HepG2 (cell line): ENCODE measurements around the gene DNMT1. TPM values are rescaled to one million over a fixed set of nuclear protein-coding genes. Genes with fewer than 3 reads are reported as not detected.

Source experiments
- ATAC-seq: fragments of 200-7000 bp; cut with Tn5 transposase; 3 replicates; pipeline ENCODE4 v1.9.1; 2020; ENCODE audit warnings: mild to moderate bottlenecking, moderate library complexity
- BruUV-seq: library from RNA; stranded (reverse); fragments of 400-500 nt; replicated peaks from 2 replicates; lab custom pipeline; 2021; lab: Mats Ljungman, UMichigan
- CTCF ChIA-PET: fragments of 300-600 bp; formaldehyde crosslinking; extraction: SDS; loops from one replicate; lab custom pipeline; 2021; ENCODE audit warnings: low total read pairs, inconsistent platforms, low intra/inter-chr PET ratio; lab: Yijun Ruan, JAX
- POLR2A ChIA-PET: fragments of 350-600 bp; sonication (Branson Sonifier 250); formaldehyde crosslinking; loops from one replicate; lab custom pipeline; 2020; ENCODE audit warnings: antibody characterized with exemption, inconsistent platforms; lab: Yijun Ruan, JAX
- DNase-seq: peaks from one replicate; pipeline ENCODE4 v3.0.0-alpha.2; 2015; ENCODE audit warnings: low spot score
- FAIRE-seq: peaks from 3 replicates; lab custom pipeline; 2011; peaks lifted over from hg19 to GRCh38; lab: Jason Lieb, UNC
- H2AFZ ChIP-seq: one replicate; pipeline ENCODE4 v1.6.1; 2011; ENCODE audit warnings: low read length, inconsistent platforms
- H3K27ac ChIP-seq: fragments of 300-600 bp; 3 replicates; pipeline ENCODE4 v1.8.0; 2011; ENCODE audit warnings: mixed run types, mild to moderate bottlenecking, mixed read lengths, low read length, inconsistent platforms; ENCODE audit not compliant: insufficient read depth; ENCODE audit errors: extremely low read length
- H3K27me3 ChIP-seq, 2 experiments: fragments of 200-600 bp in 1 of 2; 2 replicates in 1 of 2; 3 replicates in 1 of 2; pipeline versions ENCODE4 v1.6.0 to v1.8.0; 2011; ENCODE audit warnings: low read length in 2 of 2, mild to moderate bottlenecking in 2 of 2, moderate library complexity in 2 of 2, inconsistent platforms in 1 of 2; ENCODE audit not compliant: insufficient read depth in 2 of 2, control insufficient read depth in 1 of 2
- H3K36me3 ChIP-seq, 2 experiments: fragments of 200-600 bp in 1 of 2; replicated peaks in 1 of 2; 2 replicates in 1 of 2; 3 replicates in 1 of 2; pipeline versions ENCODE4 v1.5.1 to v1.8.0; 2011; ENCODE audit warnings: low read length in 2 of 2, inconsistent platforms in 1 of 2; ENCODE audit not compliant: insufficient read depth in 2 of 2, control insufficient read depth in 1 of 2
- H3K4me1 ChIP-seq: 2 replicates; pipeline ENCODE4 v1.5.1; 2012; ENCODE audit warnings: low read length, inconsistent platforms; ENCODE audit not compliant: insufficient read depth
- H3K4me2 ChIP-seq: 2 replicates; pipeline ENCODE4 v1.6.0; 2011; ENCODE audit warnings: low read depth, low read length, inconsistent platforms
- H3K4me3 ChIP-seq, 3 experiments: fragments of 200-600 bp in 1 of 3; sonication (generic), shearing (Covaris generic) in 1 of 3; replicated peaks in 1 of 3; 2 replicates each; pipeline ENCODE4 v1.5.1; 2011 to 2016; ENCODE audit warnings: low read length in 3 of 3, inconsistent platforms in 2 of 3, low read depth in 2 of 3, mild to moderate bottlenecking in 2 of 3, control low read depth in 1 of 3, mixed read lengths in 1 of 3; ENCODE audit not compliant: insufficient read depth in 1 of 3
- H3K79me2 ChIP-seq: one replicate; pipeline ENCODE4 v1.6.1; 2011; ENCODE audit warnings: low read length, inconsistent platforms; ENCODE audit not compliant: insufficient read depth
- H3K9ac ChIP-seq: 2 replicates; pipeline ENCODE4 v1.6.0; 2011; ENCODE audit warnings: mild to moderate bottlenecking, low read depth, low read length, inconsistent platforms; ENCODE audit not compliant: insufficient read depth
- H3K9me3 ChIP-seq: 2 replicates; pipeline ENCODE4 v1.5.1; 2012; ENCODE audit warnings: mild to moderate bottlenecking, low read length
- H4K20me1 ChIP-seq: 2 replicates; pipeline ENCODE4 v1.6.0; 2011; ENCODE audit warnings: inconsistent platforms, mild to moderate bottlenecking, low read length, moderate library complexity; ENCODE audit not compliant: insufficient read depth
- RAD51 ChIP-seq: fragments of 450-650 bp; IDR thresholded peaks from 2 replicates; pipeline ENCODE4 v1.6.1; 2016; ENCODE audit warnings: borderline replicate concordance
- ZKSCAN8 ChIP-seq: IDR thresholded peaks from 2 replicates; pipeline ENCODE4 v1.6.1; 2016; ENCODE audit warnings: borderline replicate concordance, missing genetic modification reagents, missing compliant biosample characterization
- ZNF24 ChIP-seq: fragments of 450-650 bp; IDR thresholded peaks from 2 replicates; pipeline ENCODE4 v1.6.1; 2017; ENCODE audit warnings: antibody characterized with exemption, mild to moderate bottlenecking
- ZNF629 ChIP-seq: sonication (generic); formaldehyde crosslinking; conservative IDR thresholded peaks from 2 replicates; pipeline ENCODE4 v1.5.0; 2020; ENCODE audit warnings: missing genetic modification reagents
- ZSCAN9 ChIP-seq: IDR thresholded peaks from 2 replicates; pipeline ENCODE4 v1.6.1; 2016; ENCODE audit warnings: borderline replicate concordance
- WGBS: methylation state at CpG from one replicate; pipeline ENCODE4 v1.1.6; 2017; ENCODE audit warnings: low lambda C conversion rate; 5-methylcytosine and 5-hydroxymethylcytosine counted together
- in situ Hi-C: cut with HindIII; loops from 2 replicates; pipeline ENCODE4 v1.10.0; 2017; ENCODE audit warnings: low pct_unique_long_range_greater_than_20kb; ENCODE audit not compliant: extremely low pct_ligation_motif_present
- intact Hi-C: fragments of 100-400 bp; cut with micrococcal nuclease; formaldehyde crosslinking; loops from one replicate; pipeline ENCODE4 v1.10.0; 2022; ENCODE audit not compliant: unreplicated experiment
- polyA plus RNA-seq, 8 experiments: library from polyadenylated mRNA; depleted of rRNA in 3 of 8; stranded (reverse) in 7 of 8; unstranded in 1 of 8; fragments of >200 nt; fragmentation: Illumina TruSeq in 4 of 8; extraction: Trizol in 4 of 8; gene quantifications; 2 replicates each; pipeline versions ENCODE4 v1.2.1 to v1.2.3, GENCODE V29; 2011 to 2016; ENCODE audit warnings: low read depth in 4 of 8, missing spikeins in 1 of 8, mixed read lengths in 1 of 8; ENCODE audit not compliant: insufficient read depth in 1 of 8
- total RNA-seq, 5 experiments: library from RNA; depleted of rRNA; stranded (reverse); fragments of >200 nt; fragmentation: Illumina TruSeq; extraction: Trizol; gene quantifications; 2 replicates each; pipeline ENCODE4 v1.2.3, GENCODE V29; 2016; ENCODE audit warnings: low read depth in 1 of 5

Gene DNMT1
- total and polyA plus RNA-seq, 2 of the 13 experiments (the other 11 are each of a cell fraction or from before 2014, with no cell fraction given) = 31.2 to 91.1 TPM

GRCh38 chr19:10088949-10089554, 105.7 kb downstream of the DNMT1 start:
- Histone ChIP-seq H3K4me2 (no peak overlapping the region), H3K4me1 (peaks cover 45% of the 10 kb centered on the region), H3K27me3 (no peaks in the 10 kb centered on the region), H3K4me3 (no peak overlapping the region), H3K36me3 (peaks cover 2 to 4% of the 10 kb centered on the region in 2 experiments; a peak in 2 of 5 replicates), H2AFZ (no peak overlapping the region), H3K79me2 (no peaks in the 10 kb centered on the region), H3K9ac (no peak overlapping the region), H3K9me3 (no peaks in the 10 kb centered on the region), H3K27ac (no peak overlapping the region), H4K20me1 (no peaks in the 10 kb centered on the region)
- CTCF ChIA-PET = no interaction called here
- FAIRE-seq = no peak
- intact Hi-C loops = no loop called here
- ATAC-seq = no peak
- in situ Hi-C loops = no loop called here
- no TSS peak for BruUV-seq
- TF ChIP-seq ZNF629 (CRISPR knock-in tag) = peak; percentile 93
- no peak for TF ChIP-seq RAD51
- POLR2A ChIA-PET = interaction anchor here (1.3 kb wide), 1 partner anchor 10 kb away, joined by 4 read pairs; no protein-coding TSS in a partner anchor
- 95% methylated on average over 3 of the region's 6 CpGs for WGBS
- no peak for DNase-seq

- DNase-seq = no peak
- no peak overlapping the region for H2AFZ ChIP-seq
- H3K9me3 ChIP-seq = no peaks in the 10 kb centered on the region
- WGBS = 95% methylated on average over 17 of the region's 18 CpGs
- no peak for ATAC-seq
- peaks cover 45% of the 10 kb centered on the region for H3K4me1 ChIP-seq
- BruUV-seq = TSS peak; percentile 55
- no peaks in the 10 kb centered on the region for H3K27me3 ChIP-seq
- in situ Hi-C loops (no loop called here), intact Hi-C loops (no loop called here)
- POLR2A ChIA-PET = interaction anchor here (1.3 kb wide), 1 partner anchor 8 kb away, joined by 4 read pairs; no protein-coding TSS in a partner anchor
- H3K4me2 ChIP-seq = peak overlapping the region; percentile 86
- FAIRE-seq = no peak
- CTCF ChIA-PET = no interaction called here
- no peak overlapping the region for H3K9ac ChIP-seq
- no peak overlapping the region for H3K27ac ChIP-seq
- peak; percentile 97 for TF ChIP-seq ZKSCAN8 (CRISPR knock-in tag)
- peak; percentile 86 for TF ChIP-seq ZNF24
- no peak for TF ChIP-seq ZSCAN9 (CRISPR knock-in tag)
- H3K79me2 ChIP-seq = no peaks in the 10 kb centered on the region
- peaks cover 2 to 4% of the 10 kb centered on the region in 2 experiments; a peak in 2 of 5 replicates for H3K36me3 ChIP-seq
- peak overlapping the region in 1 of 3 experiments; percentile 91; a peak in 2 of 6 replicates for H3K4me3 ChIP-seq
- no peaks in the 10 kb centered on the region for H4K20me1 ChIP-seq
Observed at GRCh38 chr19:10087296-10088061, 107.3 kb downstream of the DNMT1 start.
